HG03558 (cell line): Measurements from ENCODE around the gene PROB1.
"Not testable (repeated sequence)": the region's sequence is repeated elsewhere in the genome, so short reads cannot be mapped to it uniquely, and the experiment has no call there.

Source experiments
- ATAC-seq: cut with Tn5 transposase; IDR thresholded peaks from one replicate; pipeline ENCODE4 v1.9.1; 2021; ENCODE audit warnings: moderate number of reproducible peaks; ENCODE audit not compliant: unreplicated experiment; ENCODE audit errors: extremely low read depth

The PROB1 gene, protein sequence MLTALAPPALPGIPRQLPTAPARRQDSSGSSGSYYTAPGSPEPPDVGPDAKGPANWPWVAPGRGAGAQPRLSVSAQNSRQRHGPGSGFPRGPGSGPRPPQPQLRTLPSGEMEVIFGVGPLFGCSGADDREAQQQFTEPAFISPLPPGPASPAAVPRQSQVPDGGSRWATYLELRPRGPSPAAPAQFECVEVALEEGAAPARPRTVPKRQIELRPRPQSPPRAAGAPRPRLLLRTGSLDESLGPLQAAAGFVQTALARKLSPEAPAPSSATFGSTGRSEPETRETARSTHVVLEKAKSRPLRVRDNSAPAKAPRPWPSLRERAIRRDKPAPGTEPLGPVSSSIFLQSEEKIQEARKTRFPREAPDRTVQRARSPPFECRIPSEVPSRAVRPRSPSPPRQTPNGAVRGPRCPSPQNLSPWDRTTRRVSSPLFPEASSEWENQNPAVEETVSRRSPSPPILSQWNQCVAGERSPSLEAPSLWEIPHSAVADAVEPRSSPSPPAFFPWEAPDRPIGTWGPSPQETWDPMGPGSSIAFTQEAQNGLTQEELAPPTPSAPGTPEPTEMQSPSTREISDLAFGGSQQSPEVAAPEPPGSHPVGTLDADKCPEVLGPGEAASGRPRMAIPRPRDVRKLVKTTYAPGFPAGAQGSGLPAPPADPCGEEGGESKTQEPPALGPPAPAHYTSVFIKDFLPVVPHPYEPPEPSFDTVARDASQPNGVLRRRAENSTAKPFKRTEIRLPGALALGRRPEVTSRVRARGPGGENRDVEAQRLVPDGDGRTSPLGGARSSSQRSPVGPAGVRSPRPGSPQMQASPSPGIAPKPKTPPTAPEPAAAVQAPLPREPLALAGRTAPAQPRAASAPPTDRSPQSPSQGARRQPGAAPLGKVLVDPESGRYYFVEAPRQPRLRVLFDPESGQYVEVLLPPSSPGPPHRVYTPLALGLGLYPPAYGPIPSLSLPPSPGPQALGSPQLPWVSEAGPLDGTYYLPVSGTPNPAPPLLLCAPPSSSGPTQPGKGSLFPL

DNA sequence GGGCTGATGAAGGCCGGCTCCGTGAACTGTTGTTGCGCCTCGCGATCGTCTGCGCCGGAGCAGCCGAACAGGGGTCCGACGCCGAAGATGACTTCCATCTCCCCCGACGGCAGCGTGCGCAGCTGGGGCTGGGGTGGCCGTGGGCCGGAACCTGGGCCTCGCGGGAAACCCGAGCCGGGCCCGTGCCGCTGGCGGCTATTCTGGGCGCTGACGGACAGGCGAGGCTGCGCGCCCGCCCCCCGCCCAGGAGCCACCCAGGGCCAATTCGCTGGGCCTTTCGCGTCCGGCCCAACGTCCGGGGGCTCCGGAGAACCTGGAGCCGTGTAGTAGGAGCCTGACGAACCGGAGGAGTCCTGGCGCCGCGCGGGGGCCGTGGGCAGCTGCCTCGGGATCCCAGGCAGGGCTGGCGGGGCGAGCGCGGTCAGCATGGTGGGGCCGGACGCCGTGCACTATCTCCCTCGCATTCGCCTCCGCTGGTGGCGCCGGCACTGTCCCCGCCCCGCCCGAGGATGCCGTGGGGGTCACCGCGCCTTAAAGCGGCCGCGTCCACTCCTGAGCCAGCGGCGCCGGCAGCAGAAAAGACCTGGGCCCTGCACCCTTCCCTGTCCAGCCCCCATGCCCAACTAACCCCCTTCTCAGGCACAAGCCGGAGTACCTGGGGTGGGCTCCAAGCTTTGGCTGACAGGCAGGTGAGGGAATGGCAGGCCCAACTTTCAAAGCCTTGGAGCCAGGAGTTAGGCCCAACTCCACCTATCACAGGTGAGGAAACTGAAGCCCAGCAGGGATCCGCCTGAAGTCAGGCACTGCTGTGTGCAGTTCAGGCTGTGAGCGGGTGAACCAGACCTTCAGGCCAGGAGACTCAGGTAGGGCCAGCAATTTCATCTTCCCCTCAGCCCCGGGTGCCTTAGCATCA is at the start of gene PROB1:
PROB1 (minus strand) TSS at position 451 of the 913 bp plus-strand sequence; CDS start at position 428, 23 bp downstream.
- no peak for ATAC-seq

DNA sequence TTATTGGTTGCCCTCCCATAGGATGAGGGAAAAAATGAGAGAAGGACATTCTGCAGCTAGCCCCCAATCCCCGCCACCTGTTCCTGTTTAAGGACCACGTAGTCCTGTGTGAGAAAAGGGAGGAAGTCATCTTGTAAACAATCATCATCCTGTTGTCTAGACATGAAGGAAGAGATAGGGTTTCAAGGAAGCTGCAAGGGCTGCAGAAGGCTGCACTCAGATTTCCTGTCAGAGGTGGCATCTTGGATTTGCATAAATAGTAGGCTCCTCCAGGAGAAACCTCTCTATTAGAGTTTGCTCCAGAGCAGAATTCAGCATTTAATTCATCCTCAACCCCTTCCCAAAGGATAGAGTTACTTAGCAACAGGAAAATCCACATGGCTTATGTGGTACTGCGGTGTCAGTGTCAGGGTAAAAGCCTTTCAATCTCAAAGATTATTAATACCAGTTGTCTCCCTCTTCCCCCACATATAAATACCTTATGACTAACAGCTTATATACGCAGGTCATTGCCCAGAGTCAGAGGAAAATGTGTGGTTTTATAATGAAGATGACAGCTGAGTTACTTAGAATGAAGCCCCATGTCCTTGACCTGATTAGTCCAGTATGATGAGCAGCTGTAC is 49.0 kb upstream of the PROB1 start:
- no peak for ATAC-seq

DNA sequence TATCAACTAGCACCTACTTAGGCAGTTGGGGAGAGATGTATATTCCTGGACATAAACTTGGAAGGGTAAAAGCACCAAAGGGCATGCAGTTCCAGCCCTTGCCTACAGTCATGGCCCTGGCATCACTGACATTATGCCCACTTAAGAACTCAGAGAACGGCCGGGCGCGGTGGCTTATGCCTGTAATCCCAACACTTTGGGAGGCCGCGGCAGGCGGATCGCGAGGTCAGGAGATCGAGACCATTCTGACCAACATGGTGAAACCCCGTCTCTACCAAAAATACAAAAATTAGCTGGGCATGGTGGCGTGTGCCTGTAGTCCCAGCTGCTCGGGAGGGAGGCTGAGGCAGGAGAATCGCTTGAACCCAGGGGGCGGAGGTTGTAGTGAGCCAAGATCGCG is 45.5 kb upstream of the PROB1 start:
- not testable (repeated sequence) for ATAC-seq

DNA sequence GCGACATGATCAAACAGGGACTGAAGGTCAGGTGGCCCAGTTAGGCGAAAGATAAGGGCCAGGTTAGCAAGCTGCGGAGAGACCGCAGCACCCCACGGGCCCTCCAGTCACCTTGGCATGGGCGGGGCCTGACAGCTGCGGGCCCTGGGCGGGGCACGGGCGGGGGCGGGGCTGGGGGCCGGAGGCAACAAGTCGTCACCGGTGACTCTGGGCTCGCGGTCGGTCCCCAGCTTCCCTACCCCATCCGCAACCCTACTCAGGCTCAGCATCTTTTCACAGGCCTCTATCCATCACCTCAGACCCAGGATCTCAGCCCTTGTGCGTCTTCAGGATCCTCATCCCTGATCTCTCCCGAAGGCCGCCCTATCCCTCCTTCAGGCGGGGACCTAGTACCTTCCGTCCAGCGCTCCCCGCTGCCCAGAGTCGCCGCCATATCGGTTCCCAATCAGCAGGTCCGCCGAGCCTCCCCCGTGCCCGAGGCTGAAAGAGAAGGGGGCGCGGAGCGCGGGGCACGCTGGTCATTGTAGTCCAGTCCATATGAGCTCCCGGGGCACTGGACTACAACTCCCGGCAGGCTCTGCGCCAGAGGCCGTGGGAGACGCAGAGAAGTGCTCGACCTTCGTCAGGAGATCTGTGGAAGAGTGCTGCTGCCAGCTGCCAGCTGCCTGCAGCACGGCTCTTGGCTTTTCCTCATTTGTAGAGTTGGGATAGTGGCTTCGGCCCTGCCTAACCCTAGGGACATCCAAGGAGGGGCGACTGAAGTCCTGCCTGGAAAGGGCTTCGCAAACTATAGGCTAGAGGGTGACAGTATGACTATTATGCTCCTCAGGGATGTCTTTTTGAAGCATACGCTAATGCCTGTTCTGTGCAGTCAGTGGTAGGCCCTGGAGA is 44.4 kb upstream of the PROB1 start, which contains the start of gene DNAJC18:
DNAJC18 (minus strand) TSS at position 513 of the 891 bp plus-strand sequence; CDS start at position 433, 80 bp downstream.
- no peak for ATAC-seq

DNA sequence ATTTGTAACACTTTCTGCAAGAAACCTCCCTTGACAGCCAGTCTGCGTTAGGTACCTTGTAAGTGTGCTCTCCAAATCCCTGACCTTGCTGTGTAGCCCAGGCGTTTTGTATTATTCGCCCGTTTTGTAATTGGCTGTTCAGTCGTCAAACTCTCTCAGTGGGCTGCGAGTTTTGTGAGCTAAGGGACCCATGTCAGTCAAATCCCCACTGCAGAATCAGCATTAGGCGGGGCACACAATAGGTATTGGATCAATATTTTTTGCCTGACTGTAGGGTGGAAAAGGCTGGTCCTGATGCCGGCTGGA is 43.8 kb upstream of the PROB1 start:
- no peak for ATAC-seq

DNA sequence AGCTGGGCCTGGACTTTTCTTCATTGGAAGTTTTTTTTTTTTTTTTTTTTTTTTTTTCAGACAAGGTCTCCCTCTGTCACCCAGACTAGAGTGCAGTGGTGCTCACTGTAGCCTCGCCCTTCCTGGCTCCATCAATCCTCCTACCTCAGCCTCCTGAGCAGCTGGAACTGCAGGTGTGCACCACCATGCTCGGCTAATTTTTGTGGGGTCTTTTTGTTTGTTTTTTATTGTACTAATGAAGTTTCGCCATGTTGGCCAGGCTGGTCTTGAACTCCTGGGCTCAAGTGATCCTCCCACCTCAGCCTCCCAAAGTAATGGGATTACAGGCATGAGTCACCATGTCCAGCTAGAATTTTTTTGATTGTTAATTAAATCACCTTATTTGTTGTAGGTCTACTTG is 40.8 kb upstream of the PROB1 start:
- no peak for ATAC-seq

DNA sequence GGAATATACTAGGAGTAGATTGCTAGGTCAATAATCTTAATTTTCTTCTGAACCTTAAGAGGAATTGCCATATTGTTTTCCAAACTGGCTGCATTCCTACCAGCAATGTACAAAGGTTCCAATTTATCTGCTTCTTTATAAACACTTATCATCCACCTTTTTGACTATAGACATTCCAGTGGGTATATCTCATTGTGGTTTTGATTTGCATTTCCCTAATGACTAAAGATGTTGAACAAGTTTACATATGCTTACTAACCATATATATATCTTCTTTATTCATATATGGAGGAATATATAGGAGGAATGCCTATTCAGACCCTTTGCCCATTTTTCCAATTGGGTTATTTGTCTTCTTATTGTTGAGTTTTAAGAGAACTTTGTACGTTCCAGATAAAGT is 36.8 kb upstream of the PROB1 start:
- no peak for ATAC-seq

DNA sequence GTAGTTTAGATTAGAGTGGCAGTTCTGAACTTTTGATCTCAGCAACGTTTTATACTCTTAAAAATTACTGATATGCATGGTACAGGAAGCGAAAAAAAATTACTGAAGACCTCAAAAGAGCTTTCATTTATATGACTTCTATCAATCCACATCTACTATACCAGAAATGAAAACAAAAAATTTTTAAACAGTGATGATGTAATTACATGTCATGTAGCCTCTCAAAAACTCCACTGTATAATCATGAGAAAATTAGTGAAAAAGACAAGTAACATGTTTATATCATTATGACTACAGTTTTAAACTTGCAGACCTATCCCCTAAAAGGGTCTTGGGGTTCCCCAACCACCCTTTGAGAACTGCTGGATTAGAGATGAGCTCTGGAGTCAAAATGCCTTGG is 35.1 kb upstream of the PROB1 start:
- no peak for ATAC-seq

DNA sequence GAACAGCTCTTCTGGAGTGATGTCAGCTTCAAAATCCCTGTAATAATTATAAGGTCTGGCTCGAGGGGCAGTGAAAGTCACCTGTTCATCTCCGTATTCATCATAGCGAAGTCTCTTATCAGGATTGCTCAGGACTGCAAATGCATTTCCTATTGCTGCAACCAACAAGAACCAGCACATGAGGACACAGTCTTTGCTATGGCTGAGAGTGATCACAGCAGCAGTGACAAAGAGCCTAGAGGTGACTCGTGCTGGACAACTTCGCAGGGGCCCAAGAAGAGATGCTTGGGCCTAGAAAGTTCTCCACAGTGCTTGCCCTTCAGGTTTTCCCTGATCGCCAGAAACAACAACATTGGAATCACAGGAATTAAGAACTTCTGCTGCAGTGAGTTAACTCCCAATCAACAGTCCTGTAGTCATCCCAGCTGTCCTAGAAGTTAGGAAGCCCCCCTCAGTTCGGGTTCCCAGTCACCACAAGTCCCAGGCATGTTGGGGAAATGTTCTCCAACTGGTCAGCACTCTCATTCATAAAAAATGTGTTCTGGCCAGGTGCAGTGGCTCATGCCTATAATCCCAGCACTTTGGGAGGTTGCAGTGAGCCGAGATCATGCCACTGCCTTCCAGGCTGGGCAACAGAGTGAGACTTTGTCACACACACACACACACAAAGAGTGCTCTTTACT is 31.4 kb upstream of the PROB1 start:
- no peak for ATAC-seq

DNA sequence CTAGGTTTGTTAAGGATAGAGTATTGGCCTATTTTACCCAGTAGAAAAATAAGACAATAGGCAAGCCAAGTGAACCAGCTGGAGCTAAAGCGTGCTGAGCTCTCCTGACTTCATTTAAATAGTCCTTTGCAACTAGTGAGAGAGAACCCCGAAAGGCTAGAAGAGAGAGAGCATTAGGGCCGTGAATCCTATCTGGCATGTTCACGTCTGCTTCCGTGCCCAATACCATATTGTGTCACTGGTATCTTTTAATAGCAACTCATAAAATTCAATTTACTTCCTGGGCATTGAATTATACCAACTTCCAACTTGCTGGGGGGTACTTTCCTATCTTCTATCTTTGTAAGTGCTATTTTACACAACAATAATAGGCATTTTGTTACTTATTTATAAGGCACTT is 30.6 kb upstream of the PROB1 start:
- ATAC-seq: no peak

DNA sequence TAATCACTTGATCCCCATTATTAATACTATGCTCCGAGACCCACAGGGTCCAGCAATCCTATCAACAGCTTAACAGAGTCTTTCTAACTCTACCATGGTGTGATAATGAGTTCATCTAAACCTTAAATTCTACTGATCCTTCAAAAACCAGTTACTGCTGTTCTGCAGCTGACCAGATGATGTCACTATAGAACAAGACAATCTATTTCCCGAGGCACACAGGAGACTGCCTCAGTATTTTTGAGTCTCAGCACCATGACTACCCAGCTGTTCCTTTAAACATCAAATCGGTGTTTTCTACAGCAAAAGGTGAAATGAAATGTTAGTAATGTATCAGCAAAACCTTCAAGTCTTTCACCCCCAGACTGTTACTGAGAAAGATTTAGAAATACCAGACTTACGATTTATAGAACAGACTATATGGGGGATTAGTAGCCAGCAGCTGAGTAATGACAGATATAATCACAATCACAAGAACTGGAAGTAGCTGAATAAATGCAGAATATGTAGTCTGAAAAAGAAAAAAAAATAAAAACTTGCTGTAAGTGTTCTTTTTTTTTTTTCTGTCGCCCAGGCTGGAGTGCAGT is 27.5 kb upstream of the PROB1 start:
- no peak for ATAC-seq

DNA sequence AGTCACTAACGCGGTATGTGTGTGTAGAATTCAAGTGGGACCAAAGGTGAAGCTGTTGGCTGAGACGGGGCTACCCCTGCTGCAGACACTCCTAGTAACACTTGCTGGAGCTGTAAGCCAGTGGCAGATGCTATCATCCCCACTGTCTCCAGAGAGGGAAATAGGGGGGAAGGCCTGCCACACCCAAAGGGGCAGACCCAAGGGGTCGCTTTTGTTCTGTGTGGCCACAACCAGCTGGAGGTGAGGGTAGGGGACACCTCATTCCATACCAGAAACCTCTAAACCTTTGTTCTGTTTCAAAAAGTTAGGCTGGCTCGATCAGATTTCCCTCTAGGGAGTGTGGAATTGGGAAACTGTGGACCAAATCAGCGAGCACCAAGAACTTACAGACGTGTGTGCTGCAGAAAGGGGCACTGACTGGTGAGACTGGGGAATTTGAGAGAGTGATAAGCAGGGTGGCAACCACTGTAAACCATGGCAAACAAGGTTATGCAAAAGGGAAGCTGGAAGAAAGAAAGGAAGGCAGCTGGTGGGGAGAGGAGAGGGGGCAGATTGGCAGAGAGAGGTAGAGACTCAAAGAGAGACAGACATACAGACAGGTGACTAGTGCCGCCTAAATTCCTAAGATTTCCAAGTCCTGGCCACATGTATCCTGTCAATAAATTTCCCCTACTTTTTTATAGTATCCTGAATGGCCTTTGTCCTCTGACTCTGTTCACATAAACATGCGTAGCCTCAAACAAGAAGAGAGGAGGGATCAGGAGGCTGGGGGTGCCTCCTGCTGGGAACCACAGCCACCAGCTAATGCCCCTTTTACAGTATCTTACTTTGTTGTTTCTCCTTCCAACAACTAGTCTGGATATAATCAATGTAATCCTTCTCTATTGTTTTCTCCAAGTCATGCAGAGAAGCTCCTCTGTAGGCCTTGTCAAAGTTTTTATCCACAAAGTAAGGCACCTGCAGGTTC is 24.6 kb upstream of the PROB1 start:
- ATAC-seq: no peak

DNA sequence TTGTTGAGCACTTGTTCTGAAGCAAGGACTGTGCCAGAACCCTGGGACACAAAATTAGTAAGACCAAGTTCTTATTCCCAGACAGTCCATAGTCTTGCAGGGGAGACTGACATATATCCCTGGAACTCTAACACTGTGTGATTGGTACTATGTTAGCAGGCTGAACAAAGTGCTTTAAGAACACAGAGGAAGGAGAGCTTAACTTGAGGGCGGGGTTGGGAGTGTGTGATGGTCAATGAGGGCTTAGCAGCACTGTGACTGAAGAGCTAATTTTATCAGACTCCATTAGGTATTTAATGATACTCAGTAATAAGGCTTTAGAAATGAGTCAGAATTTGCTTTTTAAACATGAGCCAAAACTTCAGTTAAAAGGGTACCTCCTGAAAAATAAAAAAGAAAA is 23.9 kb upstream of the PROB1 start:
- no peak for ATAC-seq

DNA sequence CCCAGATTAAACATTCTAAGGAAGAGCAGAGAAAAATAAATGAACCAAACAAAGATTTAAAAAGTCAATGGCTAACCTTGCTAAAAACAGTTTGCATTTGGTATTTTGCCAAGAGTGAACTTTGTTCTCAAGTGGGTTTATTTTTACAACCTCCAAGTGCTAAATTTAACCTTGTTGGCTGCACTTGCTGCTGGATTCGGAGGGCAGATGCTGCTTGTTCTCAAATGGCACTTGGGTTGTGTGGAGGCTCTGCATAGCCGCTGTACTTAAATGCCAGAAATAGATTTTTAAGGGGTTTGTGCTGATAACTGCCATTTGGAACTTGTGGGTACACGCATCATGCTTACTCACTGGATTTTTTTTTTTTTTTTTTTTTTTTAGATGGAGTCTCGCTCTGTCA is 22.3 kb upstream of the PROB1 start:
- no peak for ATAC-seq

DNA sequence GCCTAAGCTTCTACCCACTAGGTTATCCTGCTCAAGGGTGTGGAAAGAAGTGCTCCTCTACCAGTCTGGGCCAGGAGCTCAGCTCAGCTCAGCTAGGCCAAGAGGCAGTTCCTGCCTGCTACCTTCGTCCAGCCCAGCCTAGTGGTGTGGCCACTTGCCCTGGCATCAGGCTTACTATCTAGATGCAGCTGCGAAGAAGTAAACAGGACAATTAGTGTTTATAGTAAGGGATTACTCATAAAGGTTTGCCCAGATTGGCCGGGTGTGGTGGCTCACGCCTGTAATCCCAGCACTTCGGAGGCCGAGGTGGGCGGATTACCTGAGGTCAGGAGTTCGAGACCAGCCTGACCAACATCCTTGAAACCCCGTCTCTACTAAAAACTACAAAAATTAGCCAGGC is 21.7 kb upstream of the PROB1 start:
- ATAC-seq: no peak

DNA sequence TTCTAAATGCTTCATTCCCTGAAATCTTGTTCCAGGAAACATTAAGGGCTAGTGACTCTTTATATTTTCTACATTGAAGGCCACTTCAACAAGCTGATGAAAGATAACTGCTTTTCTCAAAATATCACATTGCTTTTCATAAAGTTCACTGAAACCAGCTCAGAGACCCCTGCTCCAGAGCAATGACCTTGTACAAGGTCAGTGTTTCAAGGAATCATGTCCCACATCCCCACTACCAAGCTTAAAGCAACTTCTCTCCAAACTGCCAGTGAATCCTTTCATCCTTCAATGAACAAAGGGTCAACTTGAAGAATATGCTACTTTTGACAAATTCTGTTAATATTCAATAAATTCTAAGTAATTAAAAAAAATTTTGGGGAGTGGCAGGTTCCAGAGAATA is 21.0 kb upstream of the PROB1 start:
- ATAC-seq: no peak
